NCI-H128 (cell line): ENCODE measurements around the gene DMTF1.
A peak's percentile ranks its signal among the peaks of the same experiment; 100 is the strongest.
"Not testable (repeated sequence)": the region's sequence is repeated elsewhere in the genome, so short reads cannot be mapped to it uniquely, and the experiment has no call there.

Experiments
- DNase-seq: peaks from one replicate; lab custom pipeline; 2025; ENCODE audit not compliant: unreplicated experiment; lab: John Stamatoyannopoulos, UW

Gene DMTF1

GRCh38 chr7:87193912-87194311, 41.7 kb downstream of the DMTF1 start:
- DNase-seq, result no peak

- no peak for DNase-seq
Observed at GRCh38 chr7:87199241-87199640, 47.0 kb downstream of the DMTF1 start.

GRCh38 chr7:87199700-87200450, 47.6 kb downstream of the DMTF1 start:
- no peak for DNase-seq

GRCh38 chr7:87202208-87202607, 50.0 kb downstream of the DMTF1 start:
- no peak for DNase-seq

GRCh38 chr7:87202705-87203104, 50.5 kb downstream of the DMTF1 start:
- DNase-seq, result no peak

- not testable (repeated sequence) for DNase-seq
Observed at GRCh38 chr7:87203929-87204328, 51.7 kb downstream of the DMTF1 start.

DNA sequence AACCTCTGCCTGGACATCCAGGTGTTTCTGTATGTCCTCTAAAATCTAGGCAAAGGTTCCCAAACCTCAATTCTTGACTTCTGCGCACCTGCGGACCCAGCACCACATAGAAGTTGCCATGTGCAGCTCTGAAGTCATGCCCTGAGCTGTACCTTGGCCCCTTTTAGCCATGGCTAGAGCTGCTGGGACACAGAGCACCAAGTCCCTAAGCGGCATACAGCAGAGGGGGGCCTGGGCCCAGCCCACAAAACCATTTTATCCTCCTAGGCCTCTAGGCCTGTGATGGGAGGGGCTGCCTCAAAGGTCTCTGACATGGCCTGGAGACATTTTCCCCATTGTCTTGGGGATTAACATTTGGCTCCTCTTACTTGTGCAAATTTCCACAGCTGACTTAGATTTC, 52.7 kb downstream of the DMTF1 start:
- DNase-seq, result no peak

DNA sequence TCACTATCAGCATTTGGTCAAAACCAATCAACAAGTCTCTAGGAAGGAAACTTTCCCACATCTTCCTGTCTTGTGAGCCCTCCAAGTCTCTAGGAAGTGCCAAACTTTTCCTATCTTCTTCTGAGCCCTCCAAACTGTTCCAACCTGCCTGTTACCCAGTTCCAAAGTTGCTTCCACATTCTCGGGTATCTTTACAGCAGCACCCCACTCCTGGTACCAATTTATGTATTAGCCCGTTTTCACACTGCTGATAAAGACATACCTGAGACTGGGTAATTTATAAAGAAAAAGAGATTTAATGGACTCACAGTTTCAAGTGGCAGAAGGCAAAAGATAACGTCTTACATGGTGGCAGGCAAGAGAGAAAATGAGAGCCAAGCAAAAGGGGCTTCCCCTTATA, 53.4 kb downstream of the DMTF1 start:
- DNase-seq, result not testable (repeated sequence)

DNA sequence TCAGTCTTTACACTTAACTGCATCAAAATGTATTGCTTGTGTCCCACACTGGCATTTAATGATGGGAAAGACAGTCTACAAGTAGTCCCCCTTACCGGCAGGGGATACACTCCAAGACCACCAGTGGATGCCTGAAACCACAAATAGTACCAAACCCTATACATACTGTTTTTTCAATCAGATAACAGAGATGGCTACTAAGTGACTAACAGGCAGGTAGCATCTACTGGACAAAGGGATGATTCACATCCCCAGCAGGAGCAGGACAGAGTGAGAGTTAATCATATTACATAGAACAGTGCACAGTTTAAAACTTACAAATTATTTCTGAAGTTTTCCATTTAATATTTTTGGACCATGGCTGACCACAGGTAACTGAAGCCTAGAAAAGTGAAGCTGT, 54.1 kb downstream of the DMTF1 start:
- DNase-seq, result no peak

DNA sequence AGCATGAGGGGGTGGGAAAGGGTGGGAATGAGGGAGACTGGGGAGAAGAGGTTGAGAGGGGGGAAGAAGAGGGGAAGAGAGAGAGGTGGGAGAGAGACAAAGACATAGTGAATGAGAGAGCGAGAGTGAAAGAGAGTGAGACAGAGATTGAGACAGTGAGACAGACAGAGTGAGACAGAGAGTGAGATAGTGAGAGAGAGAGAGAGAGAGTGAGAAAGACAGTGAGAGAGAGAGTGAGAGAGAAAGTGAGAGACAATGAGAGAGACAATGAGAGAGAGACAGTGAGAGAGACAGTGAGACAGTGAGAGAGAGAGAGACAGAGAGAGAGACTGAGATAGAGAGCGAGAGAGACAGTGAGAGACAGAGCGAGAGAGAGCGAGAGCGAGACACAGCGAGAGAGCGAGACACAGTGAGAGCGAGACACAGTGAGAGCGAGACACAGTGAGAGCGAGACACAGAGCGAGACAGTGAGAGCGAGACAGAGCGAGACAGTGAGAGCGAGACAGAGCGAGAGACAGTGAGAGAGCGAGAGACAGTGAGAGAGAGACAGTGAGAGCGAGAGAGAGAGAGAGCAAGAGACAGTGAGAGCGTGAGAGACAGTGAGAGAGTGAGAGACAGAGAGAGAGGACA, 57.2 kb downstream of the DMTF1 start:
- no peak for DNase-seq

DNA sequence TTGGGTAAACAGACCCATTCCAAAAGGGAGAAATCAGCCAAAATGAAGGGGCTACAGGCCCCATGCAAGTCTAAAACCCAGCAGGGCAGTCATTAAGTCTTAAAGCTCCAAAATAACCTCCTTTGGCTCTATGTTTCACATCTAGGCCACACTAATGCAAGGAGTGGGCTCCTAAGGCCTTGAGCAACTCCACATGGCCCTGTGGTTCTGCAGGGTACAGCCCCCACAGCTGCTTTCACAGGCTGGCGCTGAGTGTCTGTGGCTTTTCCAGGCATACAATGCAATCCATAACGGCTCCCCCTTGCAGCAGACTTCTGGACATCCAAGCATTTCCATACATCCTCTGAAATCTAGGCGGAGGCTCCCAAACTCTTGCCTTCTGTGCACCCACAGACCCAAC, 58.3 kb downstream of the DMTF1 start:
- no peak for DNase-seq

DNA sequence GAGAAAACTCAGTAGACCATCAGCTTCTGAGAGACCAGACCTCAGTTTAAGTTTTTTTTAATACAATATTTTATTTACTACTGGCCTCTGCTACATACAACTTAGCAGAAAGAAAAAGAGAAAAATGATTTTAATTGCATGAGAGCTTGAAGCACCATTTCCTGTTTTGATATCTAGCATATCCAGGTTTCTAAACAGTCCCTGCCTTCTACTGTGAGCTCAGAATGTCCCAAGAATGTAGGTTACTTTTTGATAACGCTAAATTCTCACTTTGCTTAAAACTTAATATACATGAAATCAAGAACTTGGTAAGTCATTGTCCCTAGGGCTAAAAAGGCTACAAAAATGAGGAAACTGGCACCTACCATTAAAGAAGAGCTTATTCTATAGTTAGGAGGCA, 60.2 kb downstream of the DMTF1 start:
- no peak for DNase-seq

DNA sequence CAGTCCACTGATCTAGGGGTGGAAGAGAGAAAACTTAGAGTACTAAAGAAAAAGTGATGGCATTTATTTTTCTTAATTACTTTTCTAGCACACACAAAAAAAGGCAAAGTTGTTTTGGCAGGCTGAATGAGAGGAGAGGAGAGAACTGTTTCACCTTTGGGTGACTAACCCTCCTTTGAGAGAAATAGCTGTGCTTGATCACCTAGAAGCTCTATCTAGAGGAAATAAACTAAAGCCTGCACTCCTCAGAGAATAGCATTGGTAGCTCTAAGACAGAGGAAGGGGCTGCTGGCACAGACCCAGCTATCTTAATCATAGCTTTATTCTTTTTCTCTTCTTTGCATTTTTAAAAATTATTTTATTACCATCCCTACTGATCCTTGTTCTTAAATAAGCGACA, 61.0 kb downstream of the DMTF1 start:
- DNase-seq, result no peak

- DNase-seq, result no peak
Observed at GRCh38 chr7:87213811-87214210, 61.6 kb downstream of the DMTF1 start.

DNA sequence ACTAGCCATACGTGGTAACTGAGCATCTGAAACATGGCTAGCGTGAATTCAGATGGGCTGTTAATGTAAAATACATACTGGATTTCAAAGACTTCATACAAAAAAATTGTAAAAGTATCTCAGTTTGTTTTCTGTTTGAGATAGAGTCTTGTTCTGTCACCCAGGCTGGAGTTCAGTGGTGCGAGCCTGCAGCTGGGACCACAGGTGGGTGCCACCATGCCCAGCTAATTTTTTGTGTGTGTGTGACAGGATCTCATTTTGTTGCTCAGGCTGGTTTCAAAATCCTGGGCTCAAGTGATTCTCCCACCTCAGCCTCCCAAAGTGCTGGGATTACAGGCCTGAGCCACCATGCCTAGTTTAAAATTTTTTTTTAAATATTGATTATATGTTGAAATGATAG, 62.8 kb downstream of the DMTF1 start:
- no peak for DNase-seq

- no peak for DNase-seq
Observed at GRCh38 chr7:87216701-87217508, 64.7 kb downstream of the DMTF1 start.

DNA sequence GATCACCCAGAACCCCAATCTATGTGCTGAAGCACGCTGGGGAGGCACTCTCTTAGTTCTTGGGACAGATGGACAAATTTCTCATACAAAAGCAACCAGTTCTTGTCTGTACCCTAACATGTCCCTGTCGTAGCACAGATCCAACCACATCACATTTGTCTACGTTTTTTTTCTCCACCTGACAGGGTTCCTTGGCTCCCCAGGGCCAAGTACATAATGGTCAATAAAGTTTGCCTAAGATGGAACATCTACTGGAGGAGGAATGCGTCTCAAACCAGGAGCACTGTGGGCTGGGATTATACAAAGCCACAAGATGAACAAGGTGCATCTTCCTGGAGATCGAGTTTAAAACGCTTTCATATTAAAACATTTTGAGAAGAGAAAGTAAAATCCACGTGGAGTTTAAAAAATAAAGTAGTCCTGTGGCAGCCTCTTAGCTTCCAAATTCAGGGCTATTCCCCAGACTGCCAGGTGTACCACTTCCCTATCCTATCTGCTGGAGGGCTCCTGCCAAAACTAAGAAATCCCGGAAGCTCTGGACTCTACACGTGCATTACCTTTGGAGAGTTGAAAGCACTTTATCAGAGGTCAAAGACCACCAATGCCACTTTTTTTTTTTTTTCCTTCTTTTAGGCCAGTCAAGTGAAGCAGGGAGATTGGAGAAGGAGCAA, 65.9 kb downstream of the DMTF1 start:
- no peak for DNase-seq

GRCh38 chr7:87218796-87219544, 66.7 kb downstream of the DMTF1 start:
- no peak for DNase-seq

DNA sequence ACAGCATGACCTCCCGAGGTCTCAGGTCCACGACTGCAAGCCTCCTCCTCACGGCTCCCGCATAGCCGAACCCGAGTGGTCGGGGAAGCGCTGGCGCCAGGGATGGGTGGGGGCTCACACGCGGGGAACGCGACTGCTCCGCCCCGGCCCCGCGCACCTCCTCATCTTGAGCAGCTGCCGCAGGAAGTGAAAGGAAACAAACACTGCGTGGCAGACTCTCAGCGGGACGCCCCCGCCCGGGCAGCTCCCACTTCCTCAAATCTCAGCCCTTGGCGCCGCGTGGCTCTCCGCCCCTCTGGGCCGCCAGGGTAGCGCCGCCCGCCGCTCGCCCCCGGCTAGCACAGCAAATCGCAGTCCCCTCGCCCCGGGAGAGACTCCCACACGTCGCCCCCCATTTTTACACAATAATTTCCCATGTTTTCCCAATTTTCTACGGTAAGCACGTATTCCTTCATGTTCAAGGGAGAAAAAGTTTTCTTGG, 67.3 kb downstream of the DMTF1 start, which contains the start of gene TMEM243:
TSS of gene TMEM243 (minus strand) at position 188 of the 481 bp plus-strand sequence. CDS start 229 bp downstream, outside the sequence.
- DNase-seq, result no peak

DNA sequence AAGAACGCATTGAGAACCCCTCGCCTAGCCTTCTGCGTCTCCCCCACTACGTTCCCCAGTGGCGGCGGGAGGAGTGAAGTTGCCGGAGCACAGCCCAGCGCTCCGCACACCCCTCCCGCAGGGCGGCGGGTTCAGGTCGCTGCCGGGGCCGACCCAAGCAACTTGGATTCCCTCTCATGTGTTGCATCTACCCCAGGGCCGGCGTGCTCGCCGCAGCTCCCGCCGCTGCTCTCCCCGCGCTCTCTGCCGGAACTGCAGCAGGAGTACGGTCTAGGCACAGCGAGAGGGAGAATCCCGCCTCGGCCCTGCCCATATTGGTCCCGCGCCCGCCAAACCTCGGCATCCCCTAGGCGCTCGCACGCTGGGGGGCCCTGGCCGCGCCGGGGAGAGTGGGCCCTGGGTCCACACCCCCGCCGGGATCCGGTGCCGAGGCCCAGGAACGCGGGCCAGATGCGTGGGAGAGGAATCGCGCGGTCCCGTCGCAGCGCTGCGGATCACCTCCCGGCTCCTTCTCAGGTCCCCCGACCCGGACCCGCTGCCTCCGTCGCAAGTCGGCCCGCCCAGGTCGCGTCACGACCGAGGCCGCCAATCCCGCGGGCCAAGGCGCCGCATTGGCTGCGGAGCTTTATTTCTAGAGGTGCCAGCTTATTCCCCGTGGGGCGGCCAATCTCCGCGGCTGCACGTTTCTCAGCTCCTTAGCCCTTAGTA, 67.9 kb downstream of the DMTF1 start:
- peak; percentile 61 for DNase-seq
